NCI-H1436 (cell line): ENCODE measurements around the gene UBXN2A.

Experiments
- DNase-seq: peaks from one replicate; lab custom pipeline; 2025; lab: John Stamatoyannopoulos, UW

UBXN2A gene, protein sequence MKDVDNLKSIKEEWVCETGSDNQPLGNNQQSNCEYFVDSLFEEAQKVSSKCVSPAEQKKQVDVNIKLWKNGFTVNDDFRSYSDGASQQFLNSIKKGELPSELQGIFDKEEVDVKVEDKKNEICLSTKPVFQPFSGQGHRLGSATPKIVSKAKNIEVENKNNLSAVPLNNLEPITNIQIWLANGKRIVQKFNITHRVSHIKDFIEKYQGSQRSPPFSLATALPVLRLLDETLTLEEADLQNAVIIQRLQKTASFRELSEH

DNA sequence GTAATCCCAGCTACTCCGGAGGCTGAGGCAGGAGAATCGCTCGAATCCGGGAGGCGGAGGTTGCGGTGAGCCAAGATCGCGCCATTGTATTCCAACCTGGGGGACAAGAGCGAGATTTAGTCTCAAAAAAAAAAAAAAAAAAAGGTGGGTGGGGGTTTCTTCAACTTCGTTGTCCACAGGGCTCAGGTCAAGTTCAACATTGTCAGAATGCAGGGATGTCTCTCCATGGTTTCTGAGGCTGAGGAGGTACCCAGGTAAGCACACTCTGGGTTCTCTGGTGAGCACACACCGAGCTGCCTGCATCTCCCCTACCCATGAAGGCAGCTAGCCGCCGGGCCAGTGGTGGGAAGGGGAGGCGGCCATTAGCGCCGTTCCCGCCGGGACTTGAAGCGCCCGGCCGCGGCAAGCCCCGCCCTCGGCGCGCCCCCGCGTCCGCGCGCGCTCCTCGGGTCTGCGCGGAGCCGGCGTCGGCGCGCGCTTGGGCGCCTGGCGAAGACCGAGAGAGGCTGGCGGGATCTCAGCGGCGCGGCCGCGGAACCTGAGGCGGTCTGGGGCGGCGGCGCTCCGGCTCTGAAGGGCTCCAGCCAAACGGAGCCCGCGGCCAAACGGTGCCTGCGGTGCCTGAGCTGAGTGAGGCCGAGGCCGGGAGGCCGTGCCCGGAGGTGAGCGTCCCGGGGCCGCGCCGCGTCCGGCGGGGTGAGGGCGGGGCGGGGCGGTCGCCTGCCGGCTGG lies at the start of gene UBXN2A:
UBXN2A (plus strand) TSS at position 477 of the 731 bp plus-strand sequence. CDS start 17,852 bp downstream, outside the sequence.
- DNase-seq: peak; percentile 82

DNA sequence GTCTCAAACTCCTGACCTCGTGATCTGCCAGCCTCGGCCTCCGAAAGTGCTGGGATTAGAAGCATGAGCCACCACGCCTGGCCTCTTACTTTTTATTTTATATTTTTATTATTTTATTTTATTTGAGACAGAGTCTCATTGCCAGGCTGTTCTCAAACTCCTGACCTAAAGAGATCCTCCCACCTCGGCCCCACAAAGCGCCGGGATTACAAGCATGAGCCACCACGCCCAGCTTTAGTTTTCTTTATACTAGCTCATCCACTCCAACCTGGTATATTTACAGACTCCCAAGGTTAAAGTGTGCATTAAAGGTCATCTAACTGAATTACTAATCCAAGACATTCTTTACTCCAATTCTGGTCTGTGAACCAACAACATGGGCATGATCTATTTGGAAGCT lies 40.1 kb upstream of the UBXN2A start:
- no peak for DNase-seq

DNA sequence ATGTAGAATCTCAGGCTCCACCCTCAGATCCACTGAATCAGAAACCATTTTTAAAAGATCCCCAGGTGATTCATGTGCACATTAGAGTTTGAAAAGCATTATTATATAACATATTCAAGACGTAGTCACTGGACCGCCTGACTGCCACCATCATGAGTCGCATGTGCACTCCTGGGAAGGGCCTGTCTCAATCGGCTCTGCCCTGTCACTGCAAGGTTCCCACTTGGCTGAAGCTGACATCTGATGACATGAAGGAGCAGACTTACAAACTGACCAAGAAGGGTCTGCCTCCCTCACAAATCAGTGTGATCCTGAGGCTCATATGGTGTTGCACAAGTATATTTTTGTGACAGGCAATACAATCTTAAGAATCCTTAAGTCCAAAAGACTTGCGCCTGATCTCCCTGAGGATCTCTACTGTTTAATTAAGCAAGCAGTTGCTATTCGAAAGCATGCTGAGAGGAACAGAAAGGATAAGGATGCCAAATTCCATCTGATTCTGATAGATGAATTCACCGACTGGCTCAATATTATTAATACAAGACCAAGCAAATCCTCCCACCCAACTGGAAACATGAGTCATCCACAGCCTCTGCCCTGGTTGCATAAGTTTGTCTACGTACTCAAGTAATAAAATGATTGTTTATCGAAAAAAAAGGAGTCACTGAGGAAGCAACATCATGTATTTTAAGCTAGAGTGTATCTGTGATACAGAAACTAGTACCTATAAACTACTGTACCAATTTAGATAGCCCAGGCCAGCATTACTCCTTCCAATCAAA lies 39.5 kb upstream of the UBXN2A start:
- DNase-seq: no peak

DNA sequence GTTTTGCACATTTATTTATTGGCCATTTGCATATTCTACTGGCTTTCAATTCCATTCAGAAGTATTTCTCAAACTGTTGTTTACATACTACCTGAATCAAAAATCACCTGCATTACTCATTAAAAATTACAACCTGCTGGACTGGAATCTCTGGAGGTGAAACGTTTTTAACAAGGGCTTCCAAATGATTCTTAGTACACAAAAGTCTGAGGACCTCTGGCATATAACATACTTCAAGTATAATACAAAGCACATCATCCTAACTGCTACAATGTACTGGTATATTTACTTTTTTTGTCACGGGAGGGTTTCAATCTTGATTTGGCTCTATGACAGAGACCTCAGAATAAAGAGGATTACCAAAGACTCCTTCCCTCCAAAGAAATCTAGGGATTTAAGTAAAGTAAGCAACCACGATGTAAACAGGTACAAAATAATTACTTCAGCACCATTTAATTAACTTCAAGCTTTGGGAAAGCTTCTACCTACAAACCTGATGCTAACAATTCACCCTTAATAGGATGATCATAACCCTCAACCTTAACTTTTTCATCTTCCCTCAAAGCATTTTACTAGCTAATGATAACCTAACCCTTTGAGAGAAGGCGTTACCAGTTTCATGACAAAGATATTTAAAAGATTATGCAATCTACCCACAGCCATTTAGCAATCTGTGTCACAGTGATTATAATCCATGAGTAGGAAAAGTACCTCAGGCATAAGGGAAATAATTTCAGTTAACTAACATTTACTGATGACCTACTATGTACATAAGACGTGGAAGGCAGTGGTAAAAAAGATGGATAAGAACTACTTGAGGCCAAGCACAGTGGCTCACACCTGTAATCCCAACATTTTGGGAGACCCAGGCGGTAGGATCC lies 38.1 kb upstream of the UBXN2A start:
- DNase-seq: no peak

DNA sequence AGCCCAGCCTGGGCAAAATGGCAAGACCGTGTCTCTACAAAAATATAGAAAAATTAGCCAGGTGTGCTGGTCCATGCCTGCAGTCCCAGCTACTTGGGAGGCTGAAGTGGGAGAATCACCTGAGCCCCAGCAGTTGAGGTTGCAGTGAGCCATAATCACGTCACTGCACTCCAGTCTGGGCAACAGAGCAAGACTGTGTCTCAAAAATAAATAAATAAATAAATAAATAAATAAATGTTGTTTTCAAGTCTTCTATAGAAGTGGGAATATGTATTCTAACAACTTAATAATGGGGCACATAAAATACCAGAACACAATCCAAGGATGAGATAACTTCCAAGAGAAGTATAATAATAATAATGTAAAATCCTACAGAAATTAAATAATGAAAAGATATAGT lies 37.2 kb upstream of the UBXN2A start:
- DNase-seq: no peak

DNA sequence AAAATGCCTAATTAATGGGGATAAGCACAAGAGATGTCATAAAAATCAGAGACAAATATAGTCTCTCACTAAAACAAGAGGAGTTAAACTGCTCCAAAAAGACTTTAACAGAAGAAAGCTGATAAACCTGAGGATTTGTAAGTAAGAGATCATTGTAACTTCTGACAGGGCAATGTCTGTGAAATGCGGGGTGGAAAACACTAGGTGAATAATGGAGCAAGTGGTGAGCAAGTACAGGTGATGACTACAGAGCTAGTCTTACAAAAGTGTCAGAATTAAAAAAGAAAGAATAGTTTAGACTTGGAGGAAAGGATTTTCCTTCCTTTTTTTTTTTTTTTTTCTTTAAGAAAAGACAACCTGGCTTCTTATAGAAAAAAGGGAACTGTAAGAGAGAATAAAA lies 36.0 kb upstream of the UBXN2A start:
- no peak for DNase-seq

DNA sequence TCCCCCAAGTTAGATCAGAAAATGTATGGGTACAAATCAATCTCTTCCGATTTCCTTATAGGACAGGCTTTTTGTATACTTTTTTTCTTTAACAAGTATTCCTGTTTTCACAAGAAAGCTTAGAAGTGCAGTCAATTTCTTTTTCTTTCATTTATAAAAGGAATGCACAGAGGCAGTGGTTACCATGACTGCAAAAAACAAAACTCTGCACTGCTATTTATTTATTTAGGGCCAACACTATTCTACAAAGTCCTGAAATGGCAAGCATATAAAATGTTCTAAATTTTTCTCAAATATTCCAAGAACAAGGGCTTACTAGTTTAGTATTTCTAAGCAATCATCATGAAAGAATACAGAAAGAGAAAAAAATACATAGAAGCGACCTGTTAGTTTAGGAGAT lies 35.6 kb upstream of the UBXN2A start:
- no peak for DNase-seq

DNA sequence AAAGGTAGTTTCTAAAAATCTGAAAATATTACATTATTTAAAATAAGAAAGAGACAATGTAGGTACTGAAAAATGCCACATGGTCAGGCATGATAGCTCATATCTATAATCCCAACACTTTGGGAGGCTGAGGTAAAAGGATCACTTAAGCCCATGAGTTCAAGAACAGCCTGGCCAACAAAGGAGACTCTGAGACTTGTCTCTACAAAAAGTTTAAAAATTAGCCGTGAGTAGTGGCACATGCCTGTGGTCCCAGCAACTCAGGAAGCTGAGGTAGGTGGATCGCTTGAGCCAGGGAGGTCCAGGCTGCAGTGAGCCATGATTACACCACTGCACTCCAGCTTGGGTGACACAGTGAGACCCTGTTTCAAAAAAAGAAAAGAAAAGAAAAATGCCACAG lies 35.1 kb upstream of the UBXN2A start:
- no peak for DNase-seq

DNA sequence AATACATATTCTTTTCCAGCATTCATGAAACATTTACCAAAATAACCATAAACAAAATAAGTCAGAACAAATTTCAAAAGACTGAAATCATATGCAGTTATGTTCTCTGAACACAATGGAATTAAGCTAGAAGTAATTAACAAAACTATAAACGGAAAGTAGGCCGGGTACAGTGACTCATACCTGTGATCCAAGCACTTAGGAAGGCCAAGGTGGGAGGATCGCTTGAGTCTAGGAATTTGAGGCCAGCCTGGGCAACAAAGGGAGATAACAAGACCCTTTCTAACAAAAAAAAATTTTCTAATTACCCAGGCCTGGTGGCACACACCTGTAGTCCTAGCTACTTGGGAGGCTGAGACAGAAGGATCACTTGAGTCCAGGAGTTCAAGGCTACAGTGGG lies 28.2 kb upstream of the UBXN2A start:
- DNase-seq: no peak

DNA sequence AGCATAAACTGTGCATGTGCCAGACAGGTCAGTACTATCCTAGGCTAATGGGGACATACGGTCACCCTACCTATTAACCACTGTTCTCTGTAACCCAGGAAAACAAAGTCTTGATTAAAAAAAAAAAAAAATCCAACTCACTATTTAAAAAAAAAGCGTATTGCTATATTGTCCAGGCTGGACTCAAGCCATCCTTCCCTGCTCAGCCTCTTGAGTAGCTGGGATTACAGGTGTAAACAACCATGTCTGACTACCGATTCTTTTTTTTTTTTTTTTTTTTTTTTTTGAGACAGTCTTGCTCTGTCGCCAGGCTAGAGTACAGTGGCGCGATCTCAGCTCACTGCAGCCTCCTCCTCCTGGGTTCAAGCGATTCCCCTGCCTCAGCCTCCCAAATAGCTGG lies 24.9 kb upstream of the UBXN2A start:
- no peak for DNase-seq

DNA sequence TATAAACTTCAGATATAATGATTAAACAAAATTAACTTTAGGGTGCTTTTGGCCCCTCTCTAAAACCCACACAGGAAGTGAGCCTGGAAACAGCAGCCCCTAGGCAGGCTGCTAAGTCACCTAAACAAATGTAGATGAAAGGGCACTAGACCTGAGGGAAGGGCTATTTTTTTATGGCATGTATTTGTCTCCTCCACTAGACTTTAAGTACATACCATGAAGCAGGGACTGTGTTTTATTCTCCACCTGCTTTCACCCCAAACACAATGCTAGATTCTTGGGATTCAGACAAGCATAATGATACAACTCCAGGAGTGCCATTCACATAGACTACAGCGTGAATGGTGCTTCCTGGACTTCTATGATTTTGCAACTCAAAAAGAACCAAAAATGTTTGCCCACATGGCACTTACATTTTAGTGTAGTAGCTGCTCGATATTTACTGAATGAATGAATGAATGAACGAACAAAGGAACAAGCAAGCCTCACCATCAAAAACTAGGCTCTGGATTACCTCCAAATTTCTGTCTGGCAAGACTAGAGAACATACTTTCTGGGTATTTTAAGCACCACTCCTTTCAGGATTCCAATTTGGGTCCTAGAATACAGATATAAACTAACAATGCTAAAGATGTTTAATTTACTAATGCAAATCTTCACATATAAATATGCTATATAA lies 23.4 kb upstream of the UBXN2A start:
- no peak for DNase-seq

DNA sequence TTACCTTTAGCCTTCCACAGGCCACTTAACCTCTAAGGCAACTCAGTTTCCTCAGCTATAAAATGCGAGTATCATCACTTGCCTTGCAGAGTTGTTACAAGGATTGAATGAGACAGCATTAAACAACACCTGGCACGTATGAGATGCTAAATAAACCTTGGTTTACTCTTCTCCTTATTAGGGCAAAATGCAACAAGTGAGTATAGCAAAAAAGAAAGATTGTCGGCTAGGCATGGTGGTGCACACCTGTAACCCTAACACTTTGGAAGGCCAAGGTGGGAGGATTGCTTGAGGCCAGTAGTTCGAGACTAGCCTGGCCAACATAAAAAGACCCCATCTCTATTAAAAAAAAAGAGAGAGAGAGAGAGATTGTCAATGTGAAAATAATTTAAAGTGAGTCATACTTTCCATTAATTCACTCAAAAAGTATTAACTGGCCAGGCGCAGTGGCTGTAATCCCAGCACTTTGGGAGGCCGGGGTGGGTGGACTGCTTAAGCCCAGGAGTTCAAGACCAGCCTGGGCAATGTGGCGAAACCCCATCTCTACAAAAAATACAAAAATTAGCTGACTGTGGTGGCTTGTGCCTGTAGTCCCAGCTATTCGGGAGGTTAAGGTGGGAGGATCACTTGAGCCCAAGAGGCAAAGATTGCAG lies 21.3 kb upstream of the UBXN2A start:
- DNase-seq: no peak

DNA sequence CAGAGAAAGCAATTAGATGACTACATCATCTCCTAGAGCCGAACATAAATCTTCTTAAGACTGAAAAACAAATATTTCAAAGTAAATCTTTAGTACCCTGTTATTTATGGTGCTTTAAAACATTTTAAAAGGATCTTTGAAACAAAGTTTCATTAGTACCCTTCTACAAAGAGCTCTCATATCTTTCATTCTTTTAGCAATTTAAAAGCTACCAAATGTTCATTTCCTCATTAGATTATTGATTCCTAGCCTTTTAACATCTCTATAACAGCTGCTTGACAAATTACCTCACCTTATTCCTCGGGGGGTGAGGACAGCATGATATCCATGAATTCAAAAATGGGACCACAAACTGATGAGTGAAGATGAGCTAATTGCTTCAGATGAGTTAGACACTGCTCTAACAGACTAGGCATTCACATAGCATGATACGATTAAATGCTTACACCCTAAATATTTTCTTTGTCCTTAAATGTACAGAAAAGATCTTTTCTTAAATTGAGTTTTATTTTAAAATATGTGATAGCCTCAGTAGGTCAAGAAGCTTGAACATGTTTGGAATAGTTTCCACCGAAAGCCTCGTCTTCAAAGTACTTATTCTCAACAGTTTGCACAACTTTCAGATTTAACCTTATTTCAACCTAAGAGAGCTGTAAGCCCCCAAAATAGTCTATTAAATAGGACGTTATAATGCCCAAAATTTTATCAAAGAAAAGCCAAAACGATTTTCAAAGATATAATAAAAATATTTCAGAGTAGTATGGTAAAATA lies 15.5 kb upstream of the UBXN2A start:
- no peak for DNase-seq

DNA sequence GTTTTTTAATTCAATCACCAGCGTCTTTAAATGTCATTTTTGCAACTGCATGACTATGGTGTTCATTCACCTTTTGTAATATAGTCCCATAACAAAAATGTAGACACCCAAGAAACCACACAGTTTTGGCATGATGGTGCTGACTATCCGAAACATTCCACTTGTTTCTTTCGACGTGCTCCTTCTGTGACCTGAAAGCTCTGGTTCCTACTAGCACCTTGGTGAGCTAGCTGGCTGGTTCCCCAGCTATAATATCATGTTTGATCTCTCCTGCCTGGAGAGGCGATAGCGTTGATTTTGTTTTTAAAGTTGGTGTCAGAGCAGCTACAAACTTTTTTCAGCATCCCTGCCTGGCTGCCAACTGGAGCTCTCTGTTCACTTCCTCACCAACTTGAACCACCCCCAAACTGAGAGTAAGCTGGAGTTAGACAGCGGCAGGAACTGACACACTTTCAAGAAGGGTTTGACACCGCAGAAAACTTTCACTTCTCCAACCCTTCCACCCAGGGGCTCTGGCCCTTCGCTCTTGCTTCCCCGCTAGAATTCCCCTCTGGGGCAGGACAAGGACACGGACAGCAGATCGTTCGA lies 14.5 kb upstream of the UBXN2A start:
- no peak for DNase-seq

DNA sequence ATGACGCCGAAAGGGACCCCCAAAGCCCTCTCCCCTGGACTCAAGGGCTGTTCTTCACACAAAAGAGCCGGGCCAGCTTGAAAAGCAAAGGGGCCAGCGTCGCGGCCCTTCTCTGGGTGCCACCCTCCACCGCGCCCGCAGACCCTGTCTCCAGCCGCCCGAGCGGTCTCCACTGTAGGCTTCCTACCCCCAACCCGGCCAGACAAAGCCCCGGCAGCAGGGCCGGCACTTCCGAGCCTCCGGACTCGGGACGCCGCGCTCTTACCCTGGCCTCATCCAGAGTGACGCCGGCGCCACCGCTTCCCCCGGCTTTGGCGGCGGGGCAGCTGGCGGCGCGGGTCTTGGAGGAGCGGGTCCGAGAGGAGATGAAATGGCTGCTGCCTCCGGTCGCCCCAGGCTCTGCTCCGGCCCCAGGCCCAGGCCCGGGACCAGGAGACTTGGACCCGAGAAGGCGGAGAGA lies 13.9 kb upstream of the UBXN2A start:
- no peak for DNase-seq

DNA sequence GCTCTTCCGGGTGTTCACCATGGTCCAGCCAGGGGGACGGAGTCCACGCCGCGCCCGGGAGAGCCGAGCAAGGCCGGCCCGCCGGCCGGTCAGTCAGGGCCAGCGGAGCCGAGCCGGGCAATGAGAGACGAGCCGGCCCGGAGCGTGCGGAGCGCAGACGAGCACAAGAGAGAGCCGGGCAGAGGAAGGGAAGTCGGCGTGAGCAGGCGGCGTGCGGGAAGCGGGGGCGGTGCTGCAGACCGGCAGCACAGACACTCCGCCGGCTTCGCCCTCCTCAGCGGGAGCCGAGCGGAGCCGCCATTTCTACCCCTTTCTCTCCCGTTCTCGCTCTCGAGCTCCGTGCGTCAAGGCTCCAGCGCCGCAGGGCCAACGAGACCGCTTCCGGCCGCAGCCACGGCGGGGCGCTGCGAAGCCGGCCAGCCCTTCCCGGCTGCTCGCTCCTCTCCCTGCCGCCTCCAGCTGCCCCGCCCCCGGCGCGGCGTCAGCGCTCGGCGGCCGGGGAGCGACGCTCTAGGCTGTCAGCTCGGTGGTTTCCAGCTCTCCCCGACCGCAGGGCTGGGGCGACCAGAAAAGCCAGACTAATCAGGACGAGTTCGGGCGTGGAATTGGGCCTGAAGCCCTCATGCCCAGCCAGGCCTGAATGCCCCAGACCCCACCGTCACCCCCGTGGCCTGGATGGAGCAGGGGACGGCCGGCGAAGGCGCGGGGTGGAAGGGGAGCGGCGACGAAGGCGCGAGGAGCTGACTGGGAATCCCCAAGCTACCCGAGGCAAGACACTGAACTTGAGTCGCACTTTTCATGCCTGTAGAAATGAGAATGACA lies 13.3 kb upstream of the UBXN2A start, which contains the start of gene ATAD2B:
ATAD2B (minus strand) TSS at position 374 of the 822 bp plus-strand sequence; CDS start at position 21, 353 bp downstream.
- peak; percentile 92 for DNase-seq

DNA sequence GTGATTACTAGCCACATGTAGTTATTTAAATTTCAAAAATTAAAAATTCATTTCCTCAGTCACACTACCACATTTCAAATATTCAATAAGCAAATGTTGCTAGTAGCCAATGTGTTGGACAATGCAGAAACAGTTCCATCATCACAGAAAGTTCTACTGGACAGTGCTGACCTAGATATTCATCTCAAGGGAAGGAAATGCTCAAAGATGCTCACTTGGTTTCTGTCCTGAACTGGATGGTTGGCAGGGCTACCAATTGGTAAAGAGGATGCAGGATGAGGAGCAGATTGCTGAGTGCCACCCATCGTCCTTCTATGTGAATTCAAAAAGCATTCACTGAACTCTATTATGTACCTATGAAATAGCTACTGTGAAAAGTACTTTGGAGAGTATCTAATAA lies 6.0 kb upstream of the UBXN2A start:
- DNase-seq: no peak
